Neural cell (in vitro differentiated cells): ENCODE measurements around the gene FAM227B.

Experiments
- CTCF ChIP-seq: fragments of 450-650 bp; IDR thresholded peaks from 2 replicates; pipeline ENCODE4 v1.5.1; 2014; ENCODE audit warnings: antibody characterized with exemption, mild to moderate bottlenecking, moderate library complexity; ENCODE audit not compliant: poor library complexity, severe bottlenecking
- EP300 ChIP-seq: fragments of 450-650 bp; conservative IDR thresholded peaks from 2 replicates; pipeline ENCODE4 v1.6.1; 2014; ENCODE audit warnings: antibody characterized with exemption, mild to moderate bottlenecking, moderate library complexity; ENCODE audit not compliant: poor library complexity, severe bottlenecking
- EZH2 ChIP-seq: fragments of 200-600, 300-800 bp; shearing (Covaris generic), sonication (generic); IDR thresholded peaks from 2 replicates; pipeline ENCODE4 v1.6.1; 2014; ENCODE audit warnings: antibody characterized with exemption, low read length, borderline replicate concordance, mild to moderate bottlenecking; ENCODE audit not compliant: insufficient read depth, poor library complexity, severe bottlenecking
- MXI1 ChIP-seq: fragments of 450-650 bp; conservative IDR thresholded peaks from 2 replicates; pipeline ENCODE4 v1.6.1; 2014; ENCODE audit warnings: antibody characterized with exemption, mild to moderate bottlenecking; ENCODE audit not compliant: poor library complexity, severe bottlenecking
- POLR2AphosphoS5 ChIP-seq: IDR thresholded peaks from 2 replicates; pipeline ENCODE4 v1.6.1; 2012
- SMC3 ChIP-seq: fragments of 450-650 bp; conservative IDR thresholded peaks from 2 replicates; pipeline ENCODE4 v1.6.1; 2014; ENCODE audit warnings: antibody characterized with exemption, mild to moderate bottlenecking, moderate library complexity; ENCODE audit not compliant: poor library complexity
- TAF1 ChIP-seq: IDR thresholded peaks from 2 replicates; pipeline ENCODE4 v1.6.1; 2012; ENCODE audit warnings: low read depth
- TF ChIP-seq, protein P1 (sequence below): IDR thresholded peaks from 2 replicates; pipeline ENCODE4 v1.6.1; 2012; ENCODE audit warnings: borderline replicate concordance

DNA sequence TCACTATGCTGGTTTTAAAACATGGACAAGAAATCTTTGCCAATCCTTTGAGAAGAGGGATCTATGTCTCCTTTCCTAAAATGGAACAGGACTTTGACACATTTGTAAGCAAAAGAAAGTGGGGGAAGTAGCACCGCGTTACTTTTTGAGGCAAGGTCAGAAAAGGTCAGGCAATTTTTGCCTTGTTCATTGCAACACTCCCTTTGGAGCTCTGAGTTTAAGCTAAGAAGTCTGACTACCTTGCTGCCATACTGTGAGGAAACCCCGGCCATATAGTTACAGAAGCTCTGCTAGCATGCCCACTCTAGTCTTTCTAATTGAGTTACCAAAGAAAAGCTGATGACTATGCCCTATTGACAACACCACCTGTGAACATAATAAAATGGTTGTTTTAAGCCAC is 1.4 kb downstream of the FAM227B start:
- no peak for TF ChIP-seq SMC3
- no peak for TF ChIP-seq CTCF
- TF ChIP-seq POLR2AphosphoS5, result no peak
- TF ChIP-seq, protein P1, sequence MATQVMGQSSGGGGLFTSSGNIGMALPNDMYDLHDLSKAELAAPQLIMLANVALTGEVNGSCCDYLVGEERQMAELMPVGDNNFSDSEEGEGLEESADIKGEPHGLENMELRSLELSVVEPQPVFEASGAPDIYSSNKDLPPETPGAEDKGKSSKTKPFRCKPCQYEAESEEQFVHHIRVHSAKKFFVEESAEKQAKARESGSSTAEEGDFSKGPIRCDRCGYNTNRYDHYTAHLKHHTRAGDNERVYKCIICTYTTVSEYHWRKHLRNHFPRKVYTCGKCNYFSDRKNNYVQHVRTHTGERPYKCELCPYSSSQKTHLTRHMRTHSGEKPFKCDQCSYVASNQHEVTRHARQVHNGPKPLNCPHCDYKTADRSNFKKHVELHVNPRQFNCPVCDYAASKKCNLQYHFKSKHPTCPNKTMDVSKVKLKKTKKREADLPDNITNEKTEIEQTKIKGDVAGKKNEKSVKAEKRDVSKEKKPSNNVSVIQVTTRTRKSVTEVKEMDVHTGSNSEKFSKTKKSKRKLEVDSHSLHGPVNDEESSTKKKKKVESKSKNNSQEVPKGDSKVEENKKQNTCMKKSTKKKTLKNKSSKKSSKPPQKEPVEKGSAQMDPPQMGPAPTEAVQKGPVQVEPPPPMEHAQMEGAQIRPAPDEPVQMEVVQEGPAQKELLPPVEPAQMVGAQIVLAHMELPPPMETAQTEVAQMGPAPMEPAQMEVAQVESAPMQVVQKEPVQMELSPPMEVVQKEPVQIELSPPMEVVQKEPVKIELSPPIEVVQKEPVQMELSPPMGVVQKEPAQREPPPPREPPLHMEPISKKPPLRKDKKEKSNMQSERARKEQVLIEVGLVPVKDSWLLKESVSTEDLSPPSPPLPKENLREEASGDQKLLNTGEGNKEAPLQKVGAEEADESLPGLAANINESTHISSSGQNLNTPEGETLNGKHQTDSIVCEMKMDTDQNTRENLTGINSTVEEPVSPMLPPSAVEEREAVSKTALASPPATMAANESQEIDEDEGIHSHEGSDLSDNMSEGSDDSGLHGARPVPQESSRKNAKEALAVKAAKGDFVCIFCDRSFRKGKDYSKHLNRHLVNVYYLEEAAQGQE, result no peak
- no peak for TF ChIP-seq EZH2
- TF ChIP-seq TAF1, result no peak
- TF ChIP-seq EP300, result no peak
- no peak for TF ChIP-seq MXI1
